Measurements from ENCODE around the gene NEU1. TPM values are rescaled to one million over a fixed set of nuclear protein-coding genes. Genes with fewer than 3 reads are reported as not detected.
"Not testable (repeated sequence)": the region's sequence is repeated elsewhere in the genome, so short reads cannot be mapped to it uniquely, and the experiment has no call there.

The NEU1 gene
- polyA plus RNA-seq, 4 donors = 72.1 to 78.2 (median 75.1) TPM

- no peak for DNase-seq (ENCODE audit: low read depth in 4 of 4, low spot score in 2 of 4)
Observed at GRCh38 chr6:31847276-31847978, 15.2 kb downstream of the NEU1 start.

- DNase-seq (ENCODE audit: low read depth in 4 of 4, low spot score in 2 of 4) = no peak
Observed at GRCh38 chr6:31844507-31844906, 18.1 kb downstream of the NEU1 start.

GRCh38 chr6:31842053-31842452 lies 20.6 kb downstream of the NEU1 start:
- DNase-seq (ENCODE audit: low read depth in 4 of 4, low spot score in 2 of 4) = no peak

- not testable (repeated sequence) for DNase-seq (ENCODE audit: low read depth in 4 of 4, low spot score in 2 of 4)
Observed at GRCh38 chr6:31839779-31840126, 22.9 kb downstream of the NEU1 start.

- no peak for DNase-seq (ENCODE audit: low read depth in 4 of 4, low spot score in 2 of 4)
Observed at GRCh38 chr6:31838968-31839367, 23.7 kb downstream of the NEU1 start.

GRCh38 chr6:31838114-31838553 lies 24.5 kb downstream of the NEU1 start:
- not testable (repeated sequence) for DNase-seq (ENCODE audit: low read depth in 4 of 4, low spot score in 2 of 4)

- DNase-seq (ENCODE audit: low read depth in 4 of 4, low spot score in 2 of 4) = no peak
Observed at GRCh38 chr6:31837369-31838113, 25.1 kb downstream of the NEU1 start.

- no peak for DNase-seq (ENCODE audit: low read depth in 4 of 4, low spot score in 2 of 4)
Observed at GRCh38 chr6:31836474-31837368, 25.9 kb downstream of the NEU1 start.

GRCh38 chr6:31836047-31836473 lies 26.6 kb downstream of the NEU1 start:
- DNase-seq (ENCODE audit: low read depth in 4 of 4, low spot score in 2 of 4) = no peak

GRCh38 chr6:31834367-31835250 lies 28.0 kb downstream of the NEU1 start:
- peak; percentile 89 to 94 (median 91) for DNase-seq (ENCODE audit: low read depth in 4 of 4, low spot score in 2 of 4)

- DNase-seq (ENCODE audit: low read depth in 4 of 4, low spot score in 2 of 4) = no peak
Observed at GRCh38 chr6:31831350-31832215, 31.0 kb downstream of the NEU1 start.

- DNase-seq (ENCODE audit: low read depth in 4 of 4, low spot score in 2 of 4) = no peak
Observed at GRCh38 chr6:31830886-31831335, 31.7 kb downstream of the NEU1 start.

- peak; percentile 54 to 87 (median 74) for DNase-seq (ENCODE audit: low read depth in 4 of 4, low spot score in 2 of 4)
Observed at GRCh38 chr6:31829633-31830283, 32.9 kb downstream of the NEU1 start.

- DNase-seq (ENCODE audit: low read depth in 4 of 4, low spot score in 2 of 4) = peak; percentile 97 to 99 (median 98)
Observed at GRCh38 chr6:31827286-31828079, 35.1 kb downstream of the NEU1 start, which contains the start of gene HSPA1B. HSPA1B (plus strand) TSS chr6:31827738; CDS start chr6:31827951, 213 bp downstream.

- no peak for DNase-seq (ENCODE audit: low read depth in 4 of 4, low spot score in 2 of 4)
Observed at GRCh38 chr6:31826793-31827285, 35.8 kb downstream of the NEU1 start.

GRCh38 chr6:31825553-31825952 lies 37.1 kb downstream of the NEU1 start:
- no peak for DNase-seq (ENCODE audit: low read depth in 4 of 4, low spot score in 2 of 4)

- not testable (repeated sequence) for DNase-seq (ENCODE audit: low read depth in 4 of 4, low spot score in 2 of 4)
Observed at GRCh38 chr6:31823592-31824196, 38.9 kb downstream of the NEU1 start.

Data from left renal cortex interstitium (tissue), 4 donors.